Activated CD4-positive, alpha-beta T cell treated with anti-CD3 and anti-CD28 coated beads for 36 hours (primary cell): ENCODE results near the gene ACTRT3. TPM values are rescaled to one million over a fixed set of nuclear protein-coding genes. Genes with fewer than 3 reads are reported as not detected.

ENCODE experiments used
- ATAC-seq: fragments of 200-7000 bp; cut with Tn5 transposase; one replicate; pipeline ENCODE4 v1.10.0; 2021; ENCODE audit warnings: mild to moderate bottlenecking, moderate library complexity
- CTCF ChIA-PET: fragments of 350-600 bp; sonication (Branson Sonifier 250); formaldehyde crosslinking; loops from one replicate; lab custom pipeline; 2021; ENCODE audit warnings: antibody characterized with exemption; lab: Charles Lee
- POLR2A ChIA-PET: fragments of 350-600 bp; sonication (Branson Sonifier 250); formaldehyde crosslinking; loops from one replicate; lab custom pipeline; 2021; ENCODE audit warnings: antibody characterized with exemption, inconsistent platforms; lab: Charles Lee
- DNase-seq: peaks from one replicate; pipeline ENCODE4 v3.0.0-alpha.2; 2020
- H3K27ac Mint-ChIP-seq: one replicate; pipeline ENCODE4 v1.8.0; 2021; ENCODE audit warnings: mixed read lengths
- H3K27me3 Mint-ChIP-seq: one replicate; pipeline ENCODE4 v1.8.0; 2021; ENCODE audit warnings: mixed read lengths
- H3K36me3 Mint-ChIP-seq: one replicate; pipeline ENCODE4 v1.8.0; 2021; ENCODE audit warnings: low read depth, mixed read lengths
- H3K4me1 Mint-ChIP-seq: one replicate; pipeline ENCODE4 v1.8.0; 2021; ENCODE audit warnings: mixed read lengths
- H3K4me3 Mint-ChIP-seq: one replicate; pipeline ENCODE4 v1.8.0; 2021; ENCODE audit warnings: mild to moderate bottlenecking, moderate library complexity, mixed read lengths
- H3K9me3 Mint-ChIP-seq: one replicate; pipeline ENCODE4 v1.8.0; 2021; ENCODE audit warnings: low read depth, mixed read lengths
- intact Hi-C, 2 experiments: fragments of 100-400 bp; cut with DNase I in 1 of 2; cut with micrococcal nuclease in 1 of 2; formaldehyde crosslinking; loops; one replicate each; pipeline versions ENCODE4 v1.14.2 to v1.15.1; 2022 to 2024; cut with DNase I, micrococcal nuclease
- total RNA-seq, 2 experiments: library from RNA; stranded (reverse); gene quantifications; one replicate each; pipeline ENCODE4 v1.2.3, GENCODE V29; 2021

Gene ACTRT3
- total RNA-seq, 2 experiments from 2014 or later = 0.40 to 0.62 TPM

DNA sequence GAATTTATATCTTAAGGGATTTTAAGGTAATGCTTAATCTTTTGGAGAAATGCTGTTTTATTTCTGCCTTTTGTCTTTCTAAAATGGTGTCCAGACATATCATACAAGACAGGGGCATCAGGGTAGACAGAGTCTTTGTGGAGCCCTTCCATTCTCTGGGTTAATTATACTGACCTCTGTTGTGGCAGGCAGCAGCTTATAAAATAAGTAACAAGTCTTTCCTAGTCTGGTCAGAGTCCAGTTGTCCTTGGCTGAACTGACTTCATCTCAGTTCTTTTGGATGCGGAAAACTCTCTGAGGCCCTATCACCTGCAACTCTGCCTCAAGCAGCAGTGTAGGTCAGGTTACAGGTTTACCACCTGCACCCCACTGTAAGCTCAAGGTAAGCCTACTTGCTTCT is 23.0 kb upstream of the ACTRT3 start:
- ChIA-PET CTCF (no interaction called here), POLR2A (no interaction called here)
- H3K9me3 Mint-ChIP-seq = no peaks in the 10 kb centered on the region
- peaks cover 5% of the 10 kb centered on the region for H3K4me1 Mint-ChIP-seq
- DNase-seq (no peak), ATAC-seq (no peak)
- no peaks in the 10 kb centered on the region for H3K27me3 Mint-ChIP-seq
- intact Hi-C loops = no loop called here
- H3K4me3 Mint-ChIP-seq = no peak overlapping the region
- no peak overlapping the region for H3K27ac Mint-ChIP-seq
- H3K36me3 Mint-ChIP-seq = peaks cover 21% of the 10 kb centered on the region

DNA sequence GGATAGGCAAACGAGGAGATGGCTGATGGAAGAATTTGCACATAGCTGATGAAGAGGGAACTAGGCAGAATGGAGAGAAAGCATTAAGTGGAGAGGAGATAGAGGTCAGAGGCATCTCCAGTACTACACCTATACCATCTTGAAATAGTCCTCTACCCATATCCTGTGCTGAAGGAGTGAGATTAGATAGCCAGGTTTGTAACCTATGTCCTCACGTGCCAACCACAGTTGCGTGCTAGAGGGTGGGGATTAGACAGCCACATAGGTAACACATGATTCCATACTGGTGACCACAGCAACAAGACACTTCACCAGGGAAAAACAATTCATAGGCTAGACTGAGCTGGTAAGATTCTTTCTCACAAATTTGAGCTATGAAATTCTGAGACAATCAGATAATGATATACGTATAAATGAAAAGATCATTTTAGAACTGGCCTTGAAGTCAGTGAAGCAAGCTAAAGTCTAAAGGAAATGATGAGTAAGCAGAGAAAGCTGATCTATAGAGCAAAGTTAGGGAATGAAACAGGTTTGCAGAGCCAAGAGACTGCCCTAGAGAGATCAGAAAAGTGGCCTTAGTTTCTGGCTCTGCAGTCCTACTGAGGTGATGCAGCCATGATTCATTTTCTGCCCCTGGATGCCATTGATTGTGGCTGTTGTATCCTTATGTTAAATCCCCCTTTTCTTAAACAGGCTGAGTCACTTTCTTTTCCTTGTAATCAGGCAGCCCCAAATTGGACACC is 21.5 kb upstream of the ACTRT3 start:
- H3K9me3 Mint-ChIP-seq = no peaks in the 10 kb centered on the region
- H3K27me3 Mint-ChIP-seq = no peaks in the 10 kb centered on the region
- peaks cover 31% of the 10 kb centered on the region for H3K36me3 Mint-ChIP-seq
- H3K4me3 Mint-ChIP-seq = no peak overlapping the region
- intact Hi-C loops = no loop called here
- H3K4me1 Mint-ChIP-seq = peaks cover 10% of the 10 kb centered on the region
- ATAC-seq (no peak), DNase-seq (no peak)
- POLR2A ChIA-PET = interaction anchor here (0.5 kb wide), 1 partner anchor 15 kb away, joined by 3 read pairs; no protein-coding TSS in a partner anchor
- H3K27ac Mint-ChIP-seq = no peak overlapping the region
- CTCF ChIA-PET = interaction anchor here (0.7 kb wide), 1 partner anchor 201 kb away, joined by 3 read pairs; no protein-coding TSS in a partner anchor

DNA sequence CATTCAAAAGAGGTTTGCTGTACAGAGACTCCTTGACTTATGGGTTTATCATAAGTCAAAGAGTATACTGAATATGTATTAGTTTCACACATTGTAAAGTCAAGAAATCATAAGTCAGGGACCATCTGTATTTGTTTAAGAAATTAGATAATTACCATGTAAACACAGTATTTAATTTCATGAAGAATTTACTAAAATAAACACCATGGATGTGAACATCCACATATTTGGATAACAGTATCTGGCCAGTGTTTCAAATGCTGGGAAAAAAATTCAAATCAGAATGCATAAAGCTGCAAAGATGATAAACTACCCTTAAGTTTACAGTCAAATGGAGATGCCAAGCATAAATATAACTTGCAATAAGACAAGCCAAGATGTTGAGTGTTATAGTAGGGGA is 20.9 kb upstream of the ACTRT3 start:
- Mint-ChIP-seq H3K27me3 (no peaks in the 10 kb centered on the region), H3K4me3 (no peak overlapping the region), H3K9me3 (no peaks in the 10 kb centered on the region), H3K36me3 (peaks cover 35% of the 10 kb centered on the region), H3K27ac (no peak overlapping the region), H3K4me1 (peaks cover 11% of the 10 kb centered on the region)
- intact Hi-C loops = no loop called here
- POLR2A ChIA-PET = interaction anchor here (0.5 kb wide), 1 partner anchor 16 kb away, joined by 3 read pairs; no protein-coding TSS in a partner anchor
- ATAC-seq (no peak), DNase-seq (no peak)
- CTCF ChIA-PET = no interaction called here

DNA sequence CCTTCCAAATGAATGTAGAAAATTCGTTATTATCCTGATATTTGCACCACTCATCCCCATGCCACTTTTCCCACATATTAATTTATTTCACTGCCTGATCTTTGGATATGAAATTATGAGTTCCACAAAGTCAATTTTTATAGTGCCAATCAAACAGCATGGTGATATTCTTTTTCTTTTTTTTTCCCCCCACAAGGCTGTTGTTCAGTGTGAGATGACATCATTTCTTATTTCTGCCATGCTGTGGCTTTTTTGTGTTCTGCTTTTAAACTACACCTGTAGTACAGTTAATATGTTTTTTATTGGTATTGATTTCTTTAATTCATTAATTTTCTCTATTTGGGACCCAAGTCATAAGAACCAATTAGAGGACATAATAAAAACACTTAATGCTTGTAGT is 18.4 kb upstream of the ACTRT3 start:
- POLR2A ChIA-PET = no interaction called here
- CTCF ChIA-PET = no interaction called here
- peaks cover 38% of the 10 kb centered on the region for H3K36me3 Mint-ChIP-seq
- H3K9me3 Mint-ChIP-seq = no peaks in the 10 kb centered on the region
- no peak for DNase-seq
- H3K27me3 Mint-ChIP-seq = no peaks in the 10 kb centered on the region
- no peak for ATAC-seq
- H3K4me1 Mint-ChIP-seq = peaks cover 11% of the 10 kb centered on the region
- H3K27ac Mint-ChIP-seq = no peak overlapping the region
- no peak overlapping the region for H3K4me3 Mint-ChIP-seq
- intact Hi-C loops = no loop called here

DNA sequence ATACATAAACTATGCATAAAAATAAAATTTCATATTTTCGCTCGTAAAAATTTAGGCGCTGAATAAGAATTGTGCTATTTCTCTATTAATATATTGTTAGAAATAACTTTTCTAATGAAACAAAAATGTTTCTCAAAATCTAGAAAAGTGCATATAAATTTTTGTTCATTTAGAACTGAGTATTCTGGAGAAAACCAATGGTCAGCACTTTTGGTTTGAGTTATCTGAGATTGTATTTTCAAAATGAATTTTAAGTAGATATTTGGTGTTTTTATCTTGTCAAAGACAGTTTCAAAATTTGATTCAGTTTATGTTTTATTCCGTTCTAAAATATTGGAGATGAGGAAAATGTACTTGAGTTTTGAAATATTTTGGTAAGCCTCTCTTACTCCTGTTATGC is 17.8 kb upstream of the ACTRT3 start:
- peaks cover 11% of the 10 kb centered on the region for H3K4me1 Mint-ChIP-seq
- H3K4me3 Mint-ChIP-seq = no peak overlapping the region
- peaks cover 35% of the 10 kb centered on the region for H3K36me3 Mint-ChIP-seq
- no peaks in the 10 kb centered on the region for H3K27me3 Mint-ChIP-seq
- DNase-seq = no peak
- CTCF ChIA-PET = no interaction called here
- H3K27ac Mint-ChIP-seq = no peak overlapping the region
- POLR2A ChIA-PET = no interaction called here
- no peaks in the 10 kb centered on the region for H3K9me3 Mint-ChIP-seq
- intact Hi-C loops = no loop called here
- no peak for ATAC-seq

DNA sequence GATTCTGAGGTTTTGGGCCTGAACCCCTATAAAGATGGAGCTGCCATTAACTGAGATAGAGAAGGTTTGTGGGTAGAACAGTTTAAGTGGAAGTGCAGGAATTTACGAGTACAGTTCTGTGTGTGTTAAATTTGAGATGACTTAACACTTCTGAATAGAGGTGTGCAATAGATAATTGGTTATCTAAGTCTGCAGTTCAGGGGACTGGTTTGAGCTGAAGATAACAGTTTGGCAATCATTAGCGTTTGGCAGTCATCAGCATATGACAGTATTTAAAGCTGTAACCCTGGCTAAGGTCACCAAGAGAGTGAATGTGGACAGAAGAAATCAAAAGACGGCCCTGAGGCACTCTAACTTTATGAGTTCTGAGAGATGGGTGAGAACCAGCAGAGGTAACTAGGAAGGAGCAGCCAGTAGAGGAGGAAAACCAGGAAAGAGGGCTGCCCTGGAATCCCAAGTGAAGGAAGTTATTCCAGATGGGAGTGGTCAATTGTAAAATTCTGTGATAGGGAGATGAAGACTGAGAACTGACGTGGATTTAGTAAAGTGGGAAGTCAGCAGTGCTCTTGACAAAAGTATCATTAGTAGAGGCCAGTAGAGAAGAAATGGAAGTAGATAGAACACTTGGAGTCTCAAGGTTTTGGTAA is 12.0 kb upstream of the ACTRT3 start:
- ATAC-seq = no peak

DNA sequence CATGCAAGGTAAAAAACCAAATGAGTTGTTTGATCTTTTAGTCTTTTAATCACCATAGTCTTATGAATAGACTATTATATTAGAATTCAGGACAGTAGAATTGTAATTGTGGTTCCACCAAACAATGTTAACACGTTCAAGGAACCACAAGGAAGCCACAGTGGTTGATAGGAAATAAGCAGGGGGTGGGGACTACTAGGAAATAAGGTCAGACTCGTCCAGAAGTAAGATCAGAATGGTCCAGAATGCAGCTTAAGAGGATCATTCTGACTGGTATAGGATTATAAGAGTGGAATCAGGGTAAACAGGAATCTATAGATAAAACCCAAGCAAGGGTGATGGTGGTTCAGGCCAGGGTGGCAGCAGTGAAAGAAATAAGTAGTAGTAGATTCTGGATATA is 11.4 kb upstream of the ACTRT3 start:
- H3K36me3 Mint-ChIP-seq = peaks cover 58% of the 10 kb centered on the region
- peak; percentile 39 for ATAC-seq
- H3K4me1 Mint-ChIP-seq = peaks cover 44% of the 10 kb centered on the region
- H3K27me3 Mint-ChIP-seq = no peaks in the 10 kb centered on the region
- ChIA-PET POLR2A (no interaction called here), CTCF (no interaction called here)
- H3K4me3 Mint-ChIP-seq = no peak overlapping the region
- no peak for DNase-seq
- H3K27ac Mint-ChIP-seq = peak overlapping the region; percentile 35
- intact Hi-C loops = no loop called here
- no peaks in the 10 kb centered on the region for H3K9me3 Mint-ChIP-seq

More for the DNA sequence above, 12.0 kb upstream of the ACTRT3 start:
- CTCF ChIA-PET = no interaction called here
- POLR2A ChIA-PET = no interaction called here
- Mint-ChIP-seq H3K4me3 (no peak overlapping the region), H3K36me3 (peaks cover 59% of the 10 kb centered on the region), H3K27ac (peak overlapping the region; percentile 35), H3K9me3 (no peaks in the 10 kb centered on the region), H3K27me3 (no peaks in the 10 kb centered on the region), H3K4me1 (peaks cover 44% of the 10 kb centered on the region)
- intact Hi-C loops = no loop called here
- no peak for DNase-seq

DNA sequence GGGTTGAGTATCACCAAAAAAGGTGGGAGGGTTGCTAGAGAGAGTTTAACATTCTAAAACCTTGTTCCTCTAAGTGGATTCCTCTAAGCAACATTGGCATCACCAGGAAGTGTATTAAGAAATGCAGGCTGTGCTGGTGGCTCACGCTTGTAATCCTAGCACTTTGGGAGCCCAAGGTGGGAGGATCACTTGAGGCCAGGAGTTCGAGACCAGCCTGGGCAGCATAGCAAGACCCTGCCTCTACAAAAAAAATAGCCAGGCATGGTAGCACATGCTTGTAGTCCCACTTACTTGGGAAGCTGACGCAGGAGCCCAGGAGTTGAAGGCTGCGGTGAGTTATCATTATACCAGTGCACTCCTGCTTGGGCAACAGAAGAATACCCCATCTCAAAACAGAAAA is 8.5 kb upstream of the ACTRT3 start:
- CTCF ChIA-PET = no interaction called here
- H3K36me3 Mint-ChIP-seq = peaks cover 65% of the 10 kb centered on the region
- POLR2A ChIA-PET = no interaction called here

DNA sequence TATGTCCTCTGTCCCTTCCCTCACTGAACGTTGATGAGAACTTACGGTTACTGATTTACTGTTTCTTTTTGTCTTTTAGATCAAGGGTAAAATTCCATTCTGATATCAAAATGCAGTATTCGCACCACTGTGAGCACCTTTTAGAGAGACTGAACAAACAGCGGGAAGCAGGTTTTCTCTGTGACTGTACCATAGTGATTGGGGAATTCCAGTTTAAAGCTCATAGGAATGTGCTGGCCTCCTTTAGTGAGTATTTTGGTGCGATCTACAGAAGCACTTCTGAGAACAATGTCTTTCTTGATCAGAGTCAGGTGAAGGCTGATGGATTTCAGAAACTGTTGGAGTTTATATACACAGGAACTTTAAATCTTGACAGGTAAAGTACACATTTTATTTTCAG is 4.8 kb upstream of the ACTRT3 start:
- peaks cover 42% of the 10 kb centered on the region for H3K36me3 Mint-ChIP-seq
- ATAC-seq (no peak), DNase-seq (no peak)
- peaks cover 51% of the 10 kb centered on the region for H3K4me1 Mint-ChIP-seq
- H3K27me3 Mint-ChIP-seq = no peaks in the 10 kb centered on the region
- peak overlapping the region; percentile 100 for H3K27ac Mint-ChIP-seq
- peak overlapping the region; percentile 99 for H3K4me3 Mint-ChIP-seq
- POLR2A ChIA-PET = interaction anchor here (0.6 to 0.9 kb wide), 3 partner anchors 10 to 361 kb away, joined by 3 to 6 read pairs (median 4); no protein-coding TSS in a partner anchor
- H3K9me3 Mint-ChIP-seq = no peaks in the 10 kb centered on the region
- intact Hi-C loops = loop anchor here in 1 of 2 experiments (10.0 kb wide), 1 partner anchor 581 kb away; the partner anchor contains the start of gene SKIL
- CTCF ChIA-PET = interaction anchor here (0.7 to 2.4 kb wide), 2 partner anchors 8 to 40 kb away, joined by 3 to 8 read pairs; no protein-coding TSS in a partner anchor

More for the DNA sequence above, 8.5 kb upstream of the ACTRT3 start:
- Mint-ChIP-seq H3K4me1 (peaks cover 66% of the 10 kb centered on the region), H3K27ac (peak overlapping the region; percentile 13), H3K9me3 (no peaks in the 10 kb centered on the region), H3K4me3 (no peak overlapping the region), H3K27me3 (no peaks in the 10 kb centered on the region)
- ATAC-seq (no peak), DNase-seq (no peak)
- intact Hi-C loops = loop anchor here in 1 of 2 experiments (10.0 kb wide), 1 partner anchor 577 kb away; the partner anchor contains the start of gene SKIL

DNA sequence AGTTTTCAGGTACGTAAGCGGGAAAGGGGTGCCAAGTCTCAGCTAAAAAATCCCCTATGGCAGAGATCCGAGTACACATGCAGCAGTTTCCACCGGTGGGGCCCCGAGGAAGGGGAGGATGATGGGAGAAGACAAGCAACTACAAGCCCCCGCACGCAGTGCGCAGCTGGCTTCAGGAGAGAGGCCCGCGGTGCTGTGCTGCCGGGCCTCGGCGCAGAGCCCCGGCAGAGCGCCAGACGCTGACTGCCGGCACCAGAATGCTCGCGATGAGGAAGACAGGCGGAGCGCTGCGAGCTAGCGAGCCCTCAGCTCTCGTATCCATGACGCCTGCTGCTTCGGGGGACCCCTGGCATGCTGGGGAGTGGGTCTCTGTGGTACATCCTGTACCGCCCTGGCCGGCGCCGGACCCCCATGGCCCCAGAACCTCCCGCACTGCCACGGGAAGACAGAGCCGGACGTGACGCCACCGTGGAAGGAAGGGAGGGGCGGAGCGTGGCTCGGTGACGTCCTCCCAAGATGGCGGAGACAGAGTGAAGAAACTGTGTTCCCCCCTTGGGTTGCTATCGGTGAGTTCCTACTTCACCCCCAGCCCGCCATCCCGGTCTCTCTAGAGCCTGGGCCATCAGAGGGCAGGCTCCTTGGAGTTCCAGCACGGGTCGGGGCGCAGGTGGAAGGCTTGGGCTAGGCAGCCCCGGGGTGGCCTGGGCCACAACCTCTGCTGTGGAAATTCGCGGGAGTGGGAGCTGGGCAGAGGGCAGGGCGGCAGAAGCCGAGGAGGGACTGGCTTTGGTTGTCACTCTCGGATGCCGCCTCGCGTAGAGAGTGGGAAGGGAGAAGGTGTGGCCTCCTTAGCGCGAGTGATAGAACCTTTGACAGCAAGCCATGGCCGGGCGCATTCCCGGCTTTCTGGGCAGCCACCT is 3.8 kb upstream of the ACTRT3 start, which contains the start of gene MYNN:
Gene MYNN (plus strand): TSS at position 500 of the 920 bp plus-strand sequence. CDS start 900 bp downstream, outside the sequence.
- POLR2A ChIA-PET = interaction anchor here (0.9 to 1.0 kb wide), 3 partner anchors 9 to 194 kb away, joined by 3 to 4 read pairs (median 4); no protein-coding TSS in a partner anchor
- H3K9me3 Mint-ChIP-seq = no peaks in the 10 kb centered on the region
- peak; percentile 95 for DNase-seq
- intact Hi-C loops = loop anchor here (1.0 to 10.0 kb wide), 10 partner anchors 8 to 584 kb away; partner anchors contain the start of genes PHC3 (in 2 of the 2), SEC62 (in 2 of the 2), SKIL (in 2 of the 2) and LRRC34 (in 1 of the 2)
- H3K4me1 Mint-ChIP-seq = peaks cover 45% of the 10 kb centered on the region
- CTCF ChIA-PET = interaction anchor here (0.6 to 2.6 kb wide), 6 partner anchors 10 to 584 kb away, joined by 3 to 15 read pairs (median 6); no protein-coding TSS in a partner anchor
- peak within 1 kb of the TSS; percentile 100 for H3K27ac Mint-ChIP-seq
- ATAC-seq = peak; percentile 80
- H3K36me3 Mint-ChIP-seq = peaks cover 34% of the 10 kb centered on the region
- H3K27me3 Mint-ChIP-seq = no peaks in the 10 kb centered on the region
- H3K4me3 Mint-ChIP-seq = peak within 1 kb of the TSS; percentile 99
